Lung (tissue), 12 donors: ENCODE results near the gene PFKM. TPM values are rescaled to one million over a fixed set of nuclear protein-coding genes. Genes with fewer than 3 reads are reported as not detected.

Experiments used
- ATAC-seq: fragments of 200-7000 bp; cut with Tn5 transposase; one replicate; pipeline ENCODE4 v1.9.1; 2020; ENCODE audit warnings: moderate number of reproducible peaks; ENCODE audit not compliant: insufficient read depth, low FRiP score
- DNase-seq, 3 donors: peaks; one replicate each; pipeline ENCODE4 v3.0.0-alpha.2; 2013 to 2017
- H3K27ac ChIP-seq, 2 donors: one replicate each; pipeline ENCODE4 v1.5.1; 2013; ENCODE audit warnings: mild to moderate bottlenecking in 2 of 2, moderate library complexity in 2 of 2, control low read depth in 1 of 2, inconsistent platforms in 1 of 2, low read depth in 1 of 2, low read length in 1 of 2
- H3K27me3 ChIP-seq, 3 donors: one replicate each; pipeline ENCODE4 v1.5.1; 2013; ENCODE audit warnings: low read length in 2 of 3; ENCODE audit not compliant: control insufficient read depth in 3 of 3, insufficient read depth in 3 of 3
- H3K36me3 ChIP-seq, 4 donors: one replicate each; pipeline ENCODE4 v1.5.1; 2013; ENCODE audit warnings: low read length in 4 of 4, mild to moderate bottlenecking in 1 of 4, moderate library complexity in 1 of 4; ENCODE audit not compliant: control insufficient read depth in 4 of 4, insufficient read depth in 4 of 4
- H3K4me1 ChIP-seq, 5 donors: one replicate each; pipeline ENCODE4 v1.5.1; 2013; ENCODE audit warnings: low read length in 5 of 5, mild to moderate bottlenecking in 2 of 5, moderate library complexity in 1 of 5; ENCODE audit not compliant: control insufficient read depth in 5 of 5, insufficient read depth in 5 of 5
- H3K4me3 ChIP-seq: one replicate; pipeline ENCODE4 v1.5.1; 2013; ENCODE audit warnings: mild to moderate bottlenecking, control low read depth, moderate library complexity
- H3K9ac ChIP-seq, 2 donors: one replicate each; pipeline ENCODE4 v1.5.1; 2013; ENCODE audit warnings: low read length in 2 of 2, control low read depth in 1 of 2; ENCODE audit not compliant: insufficient read depth in 1 of 2
- H3K9me3 ChIP-seq, 4 donors: one replicate each; pipeline ENCODE4 v1.5.1; 2013; ENCODE audit warnings: low read length in 3 of 4, mild to moderate bottlenecking in 1 of 4, moderate library complexity in 1 of 4; ENCODE audit not compliant: control insufficient read depth in 4 of 4, insufficient read depth in 3 of 4
- WGBS, 2 donors: extraction: QIAGEN DNeasy Blood & Tissue Kit; methylation state at CpG; one replicate each; pipeline ENCODE4 v1.1.7; 2013; 5-methylcytosine and 5-hydroxymethylcytosine counted together
- polyA plus RNA-seq, 2 donors: library from polyadenylated mRNA; stranded (reverse); fragments of 200-250 nt; gene quantifications; one replicate each; pipeline ENCODE4 v1.2.1, GENCODE V29; 2013
- total RNA-seq, 2 donors: library from RNA; depleted of rRNA in 1 of 2; stranded (reverse); fragments of >200 nt in 1 of 2; gene quantifications; one replicate each; pipeline ENCODE4 v1.2.1, GENCODE V29; 2014 to 2021
- TF ChIP-seq, protein P1 (sequence below): IDR thresholded peaks from 2 replicates; pipeline ENCODE4 v1.5.1; 2012; ENCODE audit warnings: mild to moderate bottlenecking; ENCODE audit errors: control extremely low read depth, extremely low read depth
- donor health status: control.
- donor health status: control.
- donor health status: Bipolar disorder and iron deficiency.
- donor health status: healthy.
- donor health status: DM: yes; HTN: yes; CAD: no.

Gene PFKM
- total and polyA plus RNA-seq, 4 donors = 14.0 to 48.9 (median 30.4) TPM

DNA sequence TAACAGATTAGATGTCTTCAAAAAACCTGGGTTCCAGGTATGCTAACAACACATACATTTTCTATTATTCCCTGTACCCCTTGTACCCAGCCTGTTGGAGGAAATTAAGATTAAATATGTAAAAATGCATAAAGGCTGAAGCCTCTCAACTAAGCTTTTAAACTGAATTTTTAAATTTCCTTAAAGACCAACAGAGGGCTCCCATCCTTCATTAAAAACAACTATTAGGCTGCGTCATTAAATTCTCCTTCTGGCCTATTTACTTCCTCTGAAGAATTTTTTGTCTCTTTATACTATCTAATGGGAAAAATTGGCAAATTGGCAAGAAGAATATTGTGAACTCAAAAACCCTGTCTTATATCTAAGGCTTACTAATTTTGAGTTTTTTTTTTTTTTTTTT lies 35.1 kb upstream of the PFKM start:
- TF ChIP-seq, protein P1, sequence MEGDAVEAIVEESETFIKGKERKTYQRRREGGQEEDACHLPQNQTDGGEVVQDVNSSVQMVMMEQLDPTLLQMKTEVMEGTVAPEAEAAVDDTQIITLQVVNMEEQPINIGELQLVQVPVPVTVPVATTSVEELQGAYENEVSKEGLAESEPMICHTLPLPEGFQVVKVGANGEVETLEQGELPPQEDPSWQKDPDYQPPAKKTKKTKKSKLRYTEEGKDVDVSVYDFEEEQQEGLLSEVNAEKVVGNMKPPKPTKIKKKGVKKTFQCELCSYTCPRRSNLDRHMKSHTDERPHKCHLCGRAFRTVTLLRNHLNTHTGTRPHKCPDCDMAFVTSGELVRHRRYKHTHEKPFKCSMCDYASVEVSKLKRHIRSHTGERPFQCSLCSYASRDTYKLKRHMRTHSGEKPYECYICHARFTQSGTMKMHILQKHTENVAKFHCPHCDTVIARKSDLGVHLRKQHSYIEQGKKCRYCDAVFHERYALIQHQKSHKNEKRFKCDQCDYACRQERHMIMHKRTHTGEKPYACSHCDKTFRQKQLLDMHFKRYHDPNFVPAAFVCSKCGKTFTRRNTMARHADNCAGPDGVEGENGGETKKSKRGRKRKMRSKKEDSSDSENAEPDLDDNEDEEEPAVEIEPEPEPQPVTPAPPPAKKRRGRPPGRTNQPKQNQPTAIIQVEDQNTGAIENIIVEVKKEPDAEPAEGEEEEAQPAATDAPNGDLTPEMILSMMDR = no peak
- Histone ChIP-seq H3K4me3 (no peak overlapping the region), H3K36me3 (peaks cover 11 to 25% (median 18%) of the 10 kb centered on the region in 4 donors), H3K27me3 (no peaks in the 10 kb centered on the region), H3K4me1 (no peaks in the 10 kb centered on the region), H3K27ac (no peak overlapping the region), H3K9me3 (no peaks in the 10 kb centered on the region), H3K9ac (no peak overlapping the region)
- ATAC-seq = no peak
- WGBS, 2 donors = 65 to 73% methylated on average over 1 of the region's 1 CpG
- DNase-seq = peak in 2 of 3 donors; percentile 56 to 61

DNA sequence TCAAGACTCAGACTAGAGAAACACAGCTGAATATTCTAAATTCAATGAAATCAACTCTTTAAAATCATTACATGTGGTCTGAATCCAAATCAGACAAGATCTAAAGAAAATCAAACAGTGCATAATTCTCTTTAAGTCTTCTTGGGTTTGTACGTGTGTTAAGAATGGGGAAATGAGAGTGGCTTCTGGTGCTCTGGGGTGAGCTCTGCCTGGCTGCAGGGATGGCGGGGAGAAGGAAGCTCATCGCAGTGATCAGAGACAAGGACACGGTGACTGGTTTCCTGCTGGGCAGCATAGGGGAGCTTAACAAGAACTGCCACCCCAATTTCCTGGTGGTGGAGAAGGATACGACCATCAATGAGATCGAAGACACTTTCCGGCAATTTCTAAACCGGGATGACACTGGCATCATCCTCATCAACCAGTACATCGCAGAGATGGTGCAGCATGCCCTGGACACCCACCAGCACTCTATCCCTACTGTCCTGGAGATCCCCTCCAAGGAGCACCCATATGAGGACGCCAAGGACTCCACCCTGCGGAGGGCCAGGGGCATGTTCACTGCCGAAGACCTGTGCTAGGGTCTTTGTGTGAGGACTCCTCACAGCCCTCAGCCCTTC lies 34.2 kb upstream of the PFKM start:
- no peak for DNase-seq
- no peak for ATAC-seq
- H3K4me3 ChIP-seq = no peak overlapping the region
- WGBS, 2 donors = 84% methylated on average over 12 of the region's 12 CpGs
- H3K9me3 ChIP-seq = no peaks in the 10 kb centered on the region
- peaks cover 11 to 29% (median 19%) of the 10 kb centered on the region in 4 donors for H3K36me3 ChIP-seq
- no peaks in the 10 kb centered on the region for H3K27me3 ChIP-seq
- TF ChIP-seq, protein P1 = no peak
- H3K27ac ChIP-seq = no peak overlapping the region
- no peaks in the 10 kb centered on the region for H3K4me1 ChIP-seq
- H3K9ac ChIP-seq = no peak overlapping the region

DNA sequence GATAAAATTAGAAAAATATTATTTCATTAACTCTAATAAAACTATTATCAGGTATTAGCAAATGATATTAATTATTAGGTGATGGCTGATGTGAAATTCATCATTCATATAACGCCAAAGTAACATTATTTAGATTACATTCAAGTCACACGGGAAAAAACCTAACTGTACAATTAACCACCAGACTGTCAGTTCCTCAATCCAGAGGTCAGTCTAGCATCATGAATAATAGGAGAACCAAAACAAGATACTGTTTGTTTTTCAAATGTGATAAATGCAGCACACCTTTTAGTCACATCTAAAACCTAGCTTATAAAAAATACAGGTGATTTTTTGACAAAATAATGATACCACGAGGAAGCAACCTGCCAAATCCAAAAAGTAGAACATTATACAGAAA lies 32.8 kb upstream of the PFKM start:
- WGBS, 2 donors = 82 to 84% methylated on average over 3 of the region's 3 CpGs
- ATAC-seq (no peak), DNase-seq (no peak)
- Histone ChIP-seq H3K27me3 (no peaks in the 10 kb centered on the region), H3K9ac (no peak overlapping the region), H3K4me3 (no peak overlapping the region), H3K36me3 (peaks cover 10 to 36% (median 17%) of the 10 kb centered on the region in 4 donors), H3K27ac (no peak overlapping the region), H3K4me1 (no peaks in the 10 kb centered on the region), H3K9me3 (no peaks in the 10 kb centered on the region)
- TF ChIP-seq, protein P1 = no peak

DNA sequence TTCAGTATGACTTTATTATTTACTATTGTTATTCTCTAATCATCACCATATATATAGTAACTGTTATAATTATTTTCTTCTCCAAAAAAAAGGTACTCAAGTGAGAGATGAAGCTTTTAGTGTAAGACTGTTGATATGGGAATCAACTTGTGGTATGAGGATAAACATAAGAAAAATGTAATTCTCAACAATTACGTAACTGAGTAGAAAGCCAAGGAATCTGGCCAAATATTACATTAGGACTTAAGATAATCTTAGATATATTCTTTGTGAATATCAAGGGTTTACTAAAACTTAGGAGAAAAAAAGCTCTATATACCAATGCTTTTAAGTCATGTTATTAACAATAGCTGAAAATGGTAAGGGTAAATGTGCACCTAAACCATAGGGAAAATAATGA lies 26.6 kb upstream of the PFKM start:
- TF ChIP-seq, protein P1 = no peak
- Histone ChIP-seq H3K9ac (no peak overlapping the region), H3K9me3 (no peaks in the 10 kb centered on the region), H3K27ac (no peak overlapping the region), H3K4me1 (no peaks in the 10 kb centered on the region), H3K27me3 (no peaks in the 10 kb centered on the region), H3K4me3 (no peak overlapping the region), H3K36me3 (peaks cover 12 to 36% (median 16%) of the 10 kb centered on the region in 4 donors)
- no peak for ATAC-seq
- WGBS, 2 donors = 70 to 94% methylated on average over 1 of the region's 1 CpG
- DNase-seq = peak in 2 of 3 donors; percentile 51 to 67
